ENCODE results near the gene TEAD2.

GRCh38 chr19:49333811-49334288 is 28.4 kb downstream of the TEAD2 start:
- TF ChIP-seq CTCF (IDR thresholded peaks at IDR 0.05; ENCODE audit: low read depth, low read length, poor library complexity, severe bottlenecking) (no peak), EZH2phosphoT487 (IDR thresholded peaks at IDR 0.05; ENCODE audit: borderline replicate concordance, low read length) (no peak)

All from DOHH2 (cell line).